ENCODE measurements around the gene ASB18. TPM values are rescaled to one million over a fixed set of nuclear protein-coding genes. Genes with fewer than 3 reads are reported as not detected.

The ASB18 gene
- total RNA-seq, 1 donor from 2014 or later, result not detected

DNA sequence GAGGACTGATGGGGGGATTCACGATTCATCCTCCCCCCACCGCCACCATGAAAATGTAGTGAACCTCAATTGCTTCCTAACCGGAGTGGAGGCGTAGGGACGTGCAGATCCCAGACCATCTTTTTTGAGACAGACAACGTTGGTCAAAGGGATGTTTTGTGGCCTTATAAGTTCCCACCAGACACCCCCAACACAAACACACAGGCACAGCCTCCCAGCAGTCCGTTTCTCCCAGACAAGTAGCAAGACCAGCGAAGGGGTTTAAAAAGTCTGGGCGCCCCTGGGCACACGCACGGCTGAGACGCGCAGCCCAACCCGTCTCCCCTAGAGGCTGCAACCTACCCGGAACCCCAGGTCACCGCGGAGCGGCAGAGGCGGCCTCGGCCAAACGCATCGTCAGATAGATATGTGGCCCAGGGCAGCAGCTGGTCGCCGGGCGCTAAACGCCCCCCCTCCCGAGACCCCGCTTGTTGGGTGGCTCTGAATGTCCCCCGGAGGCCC is 97.4 kb downstream of the ASB18 start:
- H3K27ac ChIP-seq, result no peak overlapping the region
- no peaks in the 10 kb centered on the region for H3K9me3 ChIP-seq
- intact Hi-C loops (cut with DNase I), result no loop called here
- TF ChIP-seq, protein P1, sequence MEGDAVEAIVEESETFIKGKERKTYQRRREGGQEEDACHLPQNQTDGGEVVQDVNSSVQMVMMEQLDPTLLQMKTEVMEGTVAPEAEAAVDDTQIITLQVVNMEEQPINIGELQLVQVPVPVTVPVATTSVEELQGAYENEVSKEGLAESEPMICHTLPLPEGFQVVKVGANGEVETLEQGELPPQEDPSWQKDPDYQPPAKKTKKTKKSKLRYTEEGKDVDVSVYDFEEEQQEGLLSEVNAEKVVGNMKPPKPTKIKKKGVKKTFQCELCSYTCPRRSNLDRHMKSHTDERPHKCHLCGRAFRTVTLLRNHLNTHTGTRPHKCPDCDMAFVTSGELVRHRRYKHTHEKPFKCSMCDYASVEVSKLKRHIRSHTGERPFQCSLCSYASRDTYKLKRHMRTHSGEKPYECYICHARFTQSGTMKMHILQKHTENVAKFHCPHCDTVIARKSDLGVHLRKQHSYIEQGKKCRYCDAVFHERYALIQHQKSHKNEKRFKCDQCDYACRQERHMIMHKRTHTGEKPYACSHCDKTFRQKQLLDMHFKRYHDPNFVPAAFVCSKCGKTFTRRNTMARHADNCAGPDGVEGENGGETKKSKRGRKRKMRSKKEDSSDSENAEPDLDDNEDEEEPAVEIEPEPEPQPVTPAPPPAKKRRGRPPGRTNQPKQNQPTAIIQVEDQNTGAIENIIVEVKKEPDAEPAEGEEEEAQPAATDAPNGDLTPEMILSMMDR (IDR thresholded peaks at IDR 0.05), result no peak
- no peaks in the 10 kb centered on the region for H3K36me3 ChIP-seq
- DNase-seq, result peak; percentile 59
- peaks cover 100% of the 10 kb centered on the region for H3K27me3 ChIP-seq
- H3K4me1 ChIP-seq, result peaks cover 34% of the 10 kb centered on the region
- no peak for ATAC-seq
- peak overlapping the region; percentile 16 for H3K4me3 ChIP-seq

DNA sequence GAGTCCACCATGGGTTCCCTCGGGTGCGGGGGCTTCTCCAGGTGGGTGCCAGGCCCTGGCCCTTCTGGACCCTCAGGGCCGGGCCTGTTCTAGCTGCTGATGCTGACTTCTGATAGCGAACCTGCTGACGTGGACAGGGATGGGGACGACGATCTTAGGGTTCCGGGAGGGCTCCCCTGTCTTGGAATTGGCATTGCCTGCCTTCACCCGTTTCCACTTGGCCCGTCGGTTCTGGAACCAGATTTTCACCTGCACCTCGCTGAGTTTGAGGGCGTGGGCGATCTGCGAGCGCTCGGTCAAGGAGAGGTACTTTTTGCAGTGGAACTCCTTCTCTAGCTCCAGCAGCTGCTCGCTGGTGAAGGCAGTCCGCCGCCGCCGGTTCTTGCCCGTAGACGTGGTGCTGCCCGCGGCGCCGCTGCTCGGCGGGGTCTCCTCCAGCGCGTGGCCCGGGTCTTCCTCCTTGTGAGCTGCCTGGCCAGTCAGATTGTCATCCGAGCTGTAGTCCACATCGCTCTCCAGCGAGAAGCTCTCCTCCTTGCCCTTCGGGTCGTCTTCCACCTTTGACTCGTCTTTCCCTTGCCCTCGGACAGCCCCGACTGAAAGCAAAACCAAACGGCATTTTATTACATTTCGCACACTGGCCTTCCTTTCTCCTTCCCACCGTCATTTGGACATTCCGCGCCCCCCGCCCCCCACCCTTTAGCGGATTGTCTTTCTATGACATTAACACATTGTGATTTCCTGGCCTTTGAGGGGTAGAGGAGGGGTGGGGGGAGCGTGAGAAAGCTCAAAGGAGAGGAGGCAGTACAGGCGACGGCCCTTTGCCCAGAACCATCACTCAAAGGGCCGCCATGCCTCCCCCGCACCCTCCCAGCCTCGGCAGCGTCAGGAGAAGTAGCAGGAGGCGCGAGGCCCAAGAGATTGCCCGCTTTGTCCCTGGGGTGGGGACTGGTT is 98.1 kb downstream of the ASB18 start:
- intact Hi-C loops (cut with DNase I), result no loop called here
- Histone ChIP-seq H3K27ac (no peak overlapping the region), H3K4me3 (peak overlapping the region; percentile 19), H3K27me3 (peaks cover 100% of the 10 kb centered on the region), H3K36me3 (no peaks in the 10 kb centered on the region), H3K9me3 (no peaks in the 10 kb centered on the region), H3K4me1 (peaks cover 34% of the 10 kb centered on the region)
- TF ChIP-seq, protein P1 (IDR thresholded peaks at IDR 0.05), result no peak
- DNase-seq (peak; percentile 70), ATAC-seq (no peak)

DNA sequence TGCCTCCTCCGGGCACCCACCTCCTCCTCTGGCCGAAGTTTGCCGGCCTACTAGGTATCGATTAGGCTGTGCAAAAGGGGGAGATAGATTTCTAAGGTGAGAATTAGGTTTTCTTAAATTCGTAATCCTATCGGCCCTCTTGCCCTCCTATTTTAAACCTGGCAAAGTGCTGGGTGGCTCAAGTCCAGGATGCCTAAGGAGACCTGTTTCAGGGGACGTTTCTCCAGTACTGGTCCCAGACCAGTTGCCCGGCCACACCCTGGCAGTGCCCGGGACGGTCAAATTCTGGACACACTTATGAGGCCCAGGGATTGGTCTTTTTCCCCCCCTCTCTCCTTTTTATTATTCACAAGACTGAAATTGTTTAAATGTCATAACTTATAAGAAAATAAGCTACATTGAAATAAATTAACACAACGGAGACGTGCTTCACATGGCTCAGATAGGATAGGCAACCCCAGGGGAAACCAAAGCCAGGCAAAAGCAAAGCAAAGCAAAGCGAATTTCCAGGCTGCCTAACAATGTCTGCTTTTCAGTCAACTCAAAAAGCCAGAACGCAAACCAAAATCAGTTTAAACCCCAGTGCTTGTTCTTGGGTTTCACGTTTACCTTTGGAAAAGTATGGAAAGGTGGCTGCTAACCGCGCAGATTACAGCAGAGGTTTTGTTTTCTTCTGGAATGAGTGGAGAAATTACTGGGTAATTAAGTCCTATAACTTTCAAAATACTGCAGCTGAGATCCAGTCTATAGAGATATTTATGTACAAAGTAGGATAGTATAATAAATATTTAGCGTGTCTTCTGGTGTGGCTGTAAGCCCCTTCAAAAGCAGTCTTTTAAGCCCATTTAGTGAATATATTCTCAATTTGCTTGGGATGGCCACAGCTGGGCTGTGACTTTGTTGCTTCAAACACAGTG is 99.0 kb downstream of the ASB18 start:
- H3K36me3 ChIP-seq, result no peaks in the 10 kb centered on the region
- TF ChIP-seq, protein P1 (IDR thresholded peaks at IDR 0.05), result no peak
- intact Hi-C loops (cut with DNase I), result no loop called here
- no peak overlapping the region for H3K27ac ChIP-seq
- DNase-seq (peak; percentile 30), ATAC-seq (no peak)
- H3K27me3 ChIP-seq, result peaks cover 99% of the 10 kb centered on the region
- no peaks in the 10 kb centered on the region for H3K9me3 ChIP-seq
- peaks cover 34% of the 10 kb centered on the region for H3K4me1 ChIP-seq
- H3K4me3 ChIP-seq, result peak overlapping the region; percentile 39

DNA sequence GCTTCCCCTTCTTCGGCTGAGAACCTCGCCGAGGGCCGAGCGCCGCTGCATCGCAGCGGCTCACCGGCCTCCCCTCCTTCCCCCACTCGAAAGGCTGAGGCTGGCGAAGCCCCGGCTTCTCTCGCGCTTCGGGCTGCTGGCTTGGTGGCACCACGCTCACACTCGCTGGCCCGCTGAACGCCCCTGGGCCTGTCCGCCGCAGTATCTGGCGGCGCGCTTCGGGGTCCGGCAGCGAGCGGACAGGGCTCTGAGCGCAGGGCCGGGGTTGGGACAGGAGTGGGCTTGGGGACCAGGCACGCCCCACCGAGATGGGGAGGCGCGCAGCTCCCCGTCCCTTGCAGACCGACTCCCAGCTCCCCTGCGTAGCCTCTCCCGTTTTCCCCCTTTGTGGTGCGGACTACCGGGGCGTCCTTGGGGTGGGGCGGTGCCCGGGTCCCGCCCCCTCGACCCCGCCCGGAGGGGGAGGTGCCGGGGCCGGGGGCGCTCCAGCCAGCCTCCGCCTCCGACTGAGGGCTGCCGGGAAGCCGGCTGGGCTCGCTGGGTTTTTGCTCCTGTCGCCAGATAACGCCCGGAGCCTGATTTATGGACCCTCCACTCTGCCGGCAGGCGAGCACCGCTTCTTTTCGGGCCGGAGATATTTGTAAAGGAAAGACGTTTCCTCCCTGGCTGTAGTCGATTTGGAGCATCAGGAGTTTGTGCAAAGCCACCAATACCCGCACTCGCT is 99.8 kb downstream of the ASB18 start:
- H3K27me3 ChIP-seq, result peaks cover 97% of the 10 kb centered on the region
- intact Hi-C loops (cut with DNase I), result no loop called here

More for the DNA sequence above, 99.8 kb downstream of the ASB18 start:
- Histone ChIP-seq H3K36me3 (no peaks in the 10 kb centered on the region), H3K4me3 (peak overlapping the region; percentile 39), H3K4me1 (peaks cover 34% of the 10 kb centered on the region), H3K27ac (no peak overlapping the region), H3K9me3 (no peaks in the 10 kb centered on the region)
- ATAC-seq (no peak), DNase-seq (peak; percentile 62)
- TF ChIP-seq, protein P1 (IDR thresholded peaks at IDR 0.05), result no peak
